Measurements from ENCODE around the gene WDR38.

DNA sequence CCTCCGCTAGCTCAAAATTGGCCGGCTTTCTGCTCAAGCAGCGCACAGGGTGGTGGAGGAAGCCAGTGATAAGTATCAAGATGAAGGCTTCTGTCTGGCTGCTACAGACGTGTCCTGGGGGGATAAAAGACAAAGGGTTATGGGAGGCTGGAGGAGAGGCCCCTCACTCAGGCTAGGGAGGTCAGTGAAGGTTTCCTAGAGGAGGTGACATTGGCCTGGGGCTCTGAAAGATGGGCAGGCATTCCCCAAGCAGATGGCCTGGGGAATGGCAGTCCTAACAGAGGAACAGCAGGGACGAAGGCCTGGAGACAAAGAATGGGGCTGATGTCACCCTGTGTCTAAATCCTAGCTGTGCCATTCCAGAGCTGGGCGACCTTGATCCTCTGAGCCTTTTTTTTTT is 44.0 kb upstream of the WDR38 start:
- TF ChIP-seq, protein P1, sequence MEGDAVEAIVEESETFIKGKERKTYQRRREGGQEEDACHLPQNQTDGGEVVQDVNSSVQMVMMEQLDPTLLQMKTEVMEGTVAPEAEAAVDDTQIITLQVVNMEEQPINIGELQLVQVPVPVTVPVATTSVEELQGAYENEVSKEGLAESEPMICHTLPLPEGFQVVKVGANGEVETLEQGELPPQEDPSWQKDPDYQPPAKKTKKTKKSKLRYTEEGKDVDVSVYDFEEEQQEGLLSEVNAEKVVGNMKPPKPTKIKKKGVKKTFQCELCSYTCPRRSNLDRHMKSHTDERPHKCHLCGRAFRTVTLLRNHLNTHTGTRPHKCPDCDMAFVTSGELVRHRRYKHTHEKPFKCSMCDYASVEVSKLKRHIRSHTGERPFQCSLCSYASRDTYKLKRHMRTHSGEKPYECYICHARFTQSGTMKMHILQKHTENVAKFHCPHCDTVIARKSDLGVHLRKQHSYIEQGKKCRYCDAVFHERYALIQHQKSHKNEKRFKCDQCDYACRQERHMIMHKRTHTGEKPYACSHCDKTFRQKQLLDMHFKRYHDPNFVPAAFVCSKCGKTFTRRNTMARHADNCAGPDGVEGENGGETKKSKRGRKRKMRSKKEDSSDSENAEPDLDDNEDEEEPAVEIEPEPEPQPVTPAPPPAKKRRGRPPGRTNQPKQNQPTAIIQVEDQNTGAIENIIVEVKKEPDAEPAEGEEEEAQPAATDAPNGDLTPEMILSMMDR (IDR thresholded peaks at IDR 0.05): no peak
- TF ChIP-seq POLR2A (IDR thresholded peaks at IDR 0.05): no peak
- TF ChIP-seq POLR2AphosphoS5 (IDR thresholded peaks at IDR 0.05): no peak
- no peak for TF ChIP-seq EP300 (IDR thresholded peaks at IDR 0.05; ENCODE audit: low read depth)
